HG03378 (cell line): Measurements from ENCODE around the gene PAOX.
A peak's percentile ranks its signal among the peaks of the same experiment; 100 is the strongest.
"Not testable (repeated sequence)": the region's sequence is repeated elsewhere in the genome, so short reads cannot be mapped to it uniquely, and the experiment has no call there.

Experiments
- ATAC-seq: cut with Tn5 transposase; IDR thresholded peaks from one replicate; pipeline ENCODE4 v1.9.1; 2021; ENCODE audit warnings: mild to moderate bottlenecking, moderate library complexity; ENCODE audit not compliant: unreplicated experiment

PAOX gene

GRCh38 chr10:133383551-133383950 lies 4.5 kb downstream of the PAOX start:
- ATAC-seq: no peak

DNA sequence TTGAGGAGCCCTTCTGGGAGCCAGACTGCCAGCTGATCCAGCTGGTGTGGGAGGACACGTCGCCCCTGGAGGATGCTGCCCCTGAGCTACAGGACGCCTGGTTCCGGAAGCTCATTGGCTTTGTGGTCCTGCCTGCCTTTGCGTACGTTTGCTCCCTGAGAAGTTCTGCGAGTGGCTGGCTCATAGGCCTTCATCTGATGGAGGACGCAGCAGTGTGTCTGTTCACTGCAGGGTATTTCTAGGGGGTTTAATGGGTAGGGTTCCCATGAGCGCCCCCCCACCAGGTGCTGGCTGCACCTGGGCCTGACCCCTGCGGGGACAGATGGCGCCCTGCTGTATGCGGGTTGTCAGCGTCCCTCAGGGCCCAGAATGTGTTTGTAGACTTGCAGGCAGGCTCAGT lies 5.0 kb downstream of the PAOX start:
- no peak for ATAC-seq

GRCh38 chr10:133385214-133385613 lies 6.2 kb downstream of the PAOX start:
- ATAC-seq: no peak

DNA sequence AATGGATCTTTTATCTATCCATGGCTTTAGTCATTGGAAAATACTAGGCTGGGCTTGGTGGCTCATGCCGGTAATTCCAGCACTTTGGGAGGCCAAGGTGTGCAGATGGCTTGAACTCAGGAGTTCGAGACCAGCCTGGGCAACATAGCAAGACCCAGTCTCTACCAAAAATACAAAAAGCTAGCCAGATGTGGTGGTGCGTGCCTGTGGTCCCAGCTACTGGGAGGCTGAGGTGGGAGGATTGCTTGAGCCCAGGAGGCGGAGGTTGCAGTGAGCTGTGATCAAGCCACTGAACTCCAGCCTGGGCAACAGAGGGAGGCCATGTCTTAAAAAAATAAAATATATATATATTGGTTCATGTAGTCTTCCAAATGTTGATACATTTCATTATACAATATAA lies 7.9 kb downstream of the PAOX start:
- ATAC-seq: not testable (repeated sequence)

DNA sequence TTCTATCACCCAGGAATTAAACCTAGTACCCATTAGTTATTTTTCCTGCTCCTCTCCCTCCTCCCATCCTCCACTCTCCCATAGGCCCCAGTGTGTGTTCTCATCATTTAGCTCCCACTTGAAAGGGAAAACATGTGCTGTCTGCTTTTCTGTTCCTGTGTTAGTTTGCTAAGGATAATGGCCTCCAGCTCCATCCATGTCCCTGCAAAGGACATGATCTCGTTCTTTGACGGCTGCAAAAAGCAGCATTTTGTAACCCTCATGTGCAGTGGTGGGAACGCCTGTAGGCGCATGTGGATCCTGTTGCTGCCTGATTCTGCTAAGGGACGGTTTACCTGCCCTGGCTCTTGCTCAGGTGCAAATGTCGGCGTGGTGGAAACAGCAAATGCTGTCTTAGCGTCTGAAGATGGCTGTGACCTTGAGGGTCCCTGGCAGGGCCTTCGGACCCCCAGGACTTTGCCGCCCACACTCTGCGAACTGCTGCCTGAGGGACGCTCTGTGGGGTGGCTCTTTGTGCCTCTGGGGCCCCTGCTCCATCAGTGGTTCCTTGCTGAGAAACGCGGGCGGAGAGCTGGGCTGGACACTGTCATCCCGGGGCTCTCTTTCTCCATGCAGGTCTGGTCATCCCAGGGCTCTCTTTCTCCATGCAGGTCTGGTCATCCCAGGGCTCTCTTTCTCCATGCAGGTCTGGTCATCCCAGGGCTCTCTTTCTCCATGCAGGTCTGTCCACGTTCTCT lies 9.3 kb downstream of the PAOX start:
- no peak for ATAC-seq

GRCh38 chr10:133388973-133389818 lies 10.1 kb downstream of the PAOX start:
- ATAC-seq: peak; percentile 90

DNA sequence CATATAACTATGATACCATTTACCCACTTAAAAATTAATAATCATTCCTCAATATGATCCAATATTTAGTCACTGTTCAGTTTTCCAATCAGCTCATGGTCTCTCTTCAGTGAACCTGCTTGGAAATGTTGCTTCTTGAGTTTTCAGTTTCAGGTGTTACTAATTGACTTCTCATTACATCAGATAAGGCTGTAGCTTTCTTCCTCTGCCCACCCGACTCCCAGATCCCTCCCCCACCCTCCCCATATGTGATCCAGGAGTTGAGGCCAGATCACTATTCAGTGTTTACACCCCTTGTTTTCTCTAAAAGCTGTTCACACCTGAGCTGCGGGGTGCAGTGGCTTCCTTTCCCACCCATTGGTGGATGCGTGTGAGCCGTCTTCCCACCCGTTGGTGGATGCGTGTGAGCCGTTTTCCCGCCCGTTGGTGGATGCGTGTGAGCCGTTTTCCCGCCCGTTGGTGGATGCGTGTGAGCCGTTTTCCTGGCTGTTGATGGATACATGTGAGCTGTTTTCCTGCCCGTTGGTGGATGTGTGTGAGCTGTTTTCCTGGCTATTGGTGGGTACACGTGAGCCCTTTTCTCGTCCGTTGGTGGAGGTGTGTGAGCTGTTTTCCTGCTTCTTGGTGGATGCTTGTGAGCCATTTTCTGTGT lies 11.7 kb downstream of the PAOX start:
- ATAC-seq: no peak

GRCh38 chr10:133391249-133391635 lies 12.2 kb downstream of the PAOX start:
- no peak for ATAC-seq

DNA sequence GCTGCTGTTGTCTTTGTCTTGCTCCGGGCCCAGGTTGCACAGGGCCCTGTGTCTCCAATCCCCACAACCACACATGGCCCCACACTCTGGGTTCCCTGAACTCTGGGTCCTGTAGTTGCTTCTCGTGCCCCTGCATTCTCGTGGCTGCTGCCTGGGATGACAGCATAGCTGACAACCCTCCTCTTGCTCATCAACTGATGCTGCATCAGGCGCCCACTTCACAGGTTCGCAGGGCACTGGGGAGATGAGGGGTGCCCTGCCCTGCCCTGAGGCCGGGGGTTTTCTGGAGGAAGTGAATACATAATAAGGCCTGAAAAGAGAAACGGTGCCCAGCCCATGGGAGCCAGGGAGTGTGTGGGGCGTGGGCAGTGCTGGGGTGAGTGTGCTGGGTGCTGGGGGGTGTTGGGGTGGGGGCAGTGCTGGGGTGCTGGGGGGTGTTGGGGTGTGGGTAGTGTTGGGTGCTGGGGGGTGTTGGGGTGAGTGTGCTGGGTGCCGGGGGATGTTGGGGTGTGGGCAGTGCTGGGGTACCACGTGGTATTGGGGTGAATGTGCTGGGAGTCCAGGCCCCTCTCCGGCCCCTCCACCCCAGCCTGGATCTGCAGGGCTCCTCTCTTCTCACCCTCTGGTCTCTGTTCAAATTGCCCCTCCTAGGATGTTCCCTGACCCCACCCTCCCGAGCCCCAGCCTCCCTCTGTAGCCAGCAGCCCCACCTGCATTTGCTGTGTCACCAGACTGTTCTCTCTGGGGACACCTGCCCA lies 12.9 kb downstream of the PAOX start:
- ATAC-seq: no peak

DNA sequence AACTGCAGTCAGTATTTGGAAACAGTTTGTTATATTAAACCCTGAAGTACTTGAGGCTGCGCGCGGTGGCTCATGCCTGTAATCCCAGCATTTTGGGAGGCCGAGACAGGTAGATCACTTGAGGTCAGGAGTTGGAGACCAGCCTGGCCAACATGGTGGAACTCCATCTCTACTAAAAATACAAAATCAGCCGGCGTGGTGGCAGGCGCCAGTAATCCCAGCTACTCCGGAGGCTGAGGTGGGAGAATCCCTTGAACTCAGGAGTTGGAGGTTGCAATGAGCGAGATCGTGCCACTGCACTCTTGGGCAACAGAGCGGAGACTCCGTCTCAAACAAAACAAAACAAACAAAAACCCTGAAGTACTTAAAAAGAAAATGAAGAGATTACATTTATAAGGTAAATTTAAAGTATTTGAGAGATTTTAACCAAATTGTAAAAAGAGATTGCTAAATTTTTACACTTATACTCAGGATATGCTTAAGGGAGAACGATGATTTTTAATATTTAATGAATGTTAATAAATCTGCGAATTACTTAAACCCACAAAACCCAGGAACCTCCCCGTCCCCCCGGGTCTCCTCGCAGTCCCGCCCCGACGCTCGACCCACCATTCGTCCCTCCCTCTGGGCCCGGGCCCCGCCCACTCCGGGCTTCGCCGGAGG lies 14.5 kb downstream of the PAOX start:
- no peak for ATAC-seq

GRCh38 chr10:133394064-133394663 lies 15.1 kb downstream of the PAOX start, which contains the start of gene MTG1:
MTG1 (plus strand) TSS chr10:133394157; CDS start chr10:133394221, 64 bp downstream.
- ATAC-seq: peak; percentile 44

DNA sequence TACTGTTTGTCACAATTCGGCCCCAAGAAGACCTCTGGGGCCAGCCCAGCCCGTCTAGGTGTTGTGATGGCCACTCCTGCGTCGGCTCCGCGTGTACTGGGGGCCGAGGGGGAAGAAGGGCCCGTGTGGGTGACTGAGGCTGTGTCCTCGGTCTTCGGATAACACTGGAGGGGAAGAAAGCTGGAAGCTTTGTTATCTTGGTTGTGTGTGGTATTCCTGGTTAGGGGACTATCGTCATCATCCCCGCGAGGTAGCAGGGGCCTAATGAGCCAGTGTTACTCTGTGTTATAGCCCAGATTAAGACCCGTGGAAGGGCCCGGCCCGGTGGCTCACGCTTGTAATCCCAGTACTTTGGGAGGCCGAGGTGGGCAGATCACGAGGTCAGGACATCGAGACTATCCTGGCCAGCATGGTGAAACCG lies 15.7 kb downstream of the PAOX start:
- no peak for ATAC-seq

DNA sequence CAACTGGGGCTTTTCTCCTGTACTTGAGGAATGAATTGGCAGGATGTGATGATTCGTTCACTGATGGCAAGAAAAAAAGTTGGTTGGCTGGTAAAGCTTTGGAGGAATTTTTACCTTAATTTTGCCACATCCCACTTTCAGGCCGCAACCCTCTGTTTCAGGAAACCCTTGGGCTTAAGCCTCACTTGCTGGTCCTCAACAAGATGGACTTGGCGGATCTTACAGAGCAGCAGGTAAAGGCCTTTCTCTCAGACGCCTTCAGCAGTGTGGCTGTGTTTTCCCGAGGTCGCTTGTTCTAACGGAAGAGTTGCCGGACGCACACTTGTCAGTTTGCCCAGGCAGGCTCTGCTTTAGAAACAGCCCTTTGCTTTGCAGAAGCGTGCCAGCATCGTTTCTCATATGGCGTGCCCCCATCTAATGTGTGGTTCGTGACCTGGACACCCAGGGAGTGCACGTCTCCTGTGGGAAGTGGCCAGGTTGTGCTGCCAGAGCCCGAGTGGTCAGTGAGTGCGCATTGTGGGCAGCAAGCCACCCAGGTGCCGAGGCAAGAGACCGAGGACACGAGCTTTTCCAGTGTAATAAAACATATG lies 17.1 kb downstream of the PAOX start:
- no peak for ATAC-seq

DNA sequence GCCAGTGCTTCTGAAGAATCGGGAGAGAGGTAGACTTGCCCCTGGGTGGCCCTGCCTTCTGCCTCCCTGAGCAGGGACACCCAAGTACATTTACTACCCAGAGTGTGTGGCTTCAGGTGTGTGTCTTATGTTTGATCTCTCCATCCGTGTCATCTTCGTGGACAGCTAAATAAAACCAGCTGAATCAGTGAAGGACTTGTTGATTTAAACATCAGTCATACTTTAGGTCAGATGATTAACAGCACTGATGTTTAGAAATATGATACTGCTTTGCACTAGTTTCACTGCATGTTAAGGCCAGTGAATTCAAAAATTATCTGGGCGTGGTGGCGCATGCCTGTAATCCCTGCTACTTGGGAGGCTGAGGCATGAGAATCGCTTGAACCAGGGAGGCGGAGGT lies 18.9 kb downstream of the PAOX start:
- no peak for ATAC-seq

DNA sequence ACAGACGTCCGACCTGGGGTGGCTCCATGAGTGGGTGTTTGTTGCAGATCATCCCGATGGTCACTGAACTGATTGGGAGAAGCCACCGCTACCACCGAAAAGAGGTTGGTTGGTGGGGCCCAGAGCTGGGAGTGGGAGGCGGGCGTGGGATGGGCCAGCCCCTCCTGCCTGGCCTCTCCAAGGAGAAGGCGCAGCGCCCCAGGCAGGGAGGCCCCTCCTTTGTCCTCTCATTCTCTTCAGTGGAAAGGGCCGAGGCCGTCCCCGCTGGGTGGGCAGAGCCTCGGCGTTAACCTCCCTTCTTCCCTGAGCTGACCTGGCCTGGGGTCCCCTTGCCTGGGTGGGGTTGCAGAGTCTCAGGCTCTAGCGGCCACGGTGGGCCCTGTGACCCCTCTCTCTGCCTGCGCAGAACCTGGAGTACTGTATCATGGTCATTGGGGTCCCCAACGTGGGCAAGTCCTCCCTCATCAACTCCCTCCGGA lies 20.1 kb downstream of the PAOX start:
- no peak for ATAC-seq

GRCh38 chr10:133400624-133401424 lies 21.8 kb downstream of the PAOX start:
- ATAC-seq: peak; percentile 58

GRCh38 chr10:133401500-133401899 lies 22.4 kb downstream of the PAOX start:
- no peak for ATAC-seq

DNA sequence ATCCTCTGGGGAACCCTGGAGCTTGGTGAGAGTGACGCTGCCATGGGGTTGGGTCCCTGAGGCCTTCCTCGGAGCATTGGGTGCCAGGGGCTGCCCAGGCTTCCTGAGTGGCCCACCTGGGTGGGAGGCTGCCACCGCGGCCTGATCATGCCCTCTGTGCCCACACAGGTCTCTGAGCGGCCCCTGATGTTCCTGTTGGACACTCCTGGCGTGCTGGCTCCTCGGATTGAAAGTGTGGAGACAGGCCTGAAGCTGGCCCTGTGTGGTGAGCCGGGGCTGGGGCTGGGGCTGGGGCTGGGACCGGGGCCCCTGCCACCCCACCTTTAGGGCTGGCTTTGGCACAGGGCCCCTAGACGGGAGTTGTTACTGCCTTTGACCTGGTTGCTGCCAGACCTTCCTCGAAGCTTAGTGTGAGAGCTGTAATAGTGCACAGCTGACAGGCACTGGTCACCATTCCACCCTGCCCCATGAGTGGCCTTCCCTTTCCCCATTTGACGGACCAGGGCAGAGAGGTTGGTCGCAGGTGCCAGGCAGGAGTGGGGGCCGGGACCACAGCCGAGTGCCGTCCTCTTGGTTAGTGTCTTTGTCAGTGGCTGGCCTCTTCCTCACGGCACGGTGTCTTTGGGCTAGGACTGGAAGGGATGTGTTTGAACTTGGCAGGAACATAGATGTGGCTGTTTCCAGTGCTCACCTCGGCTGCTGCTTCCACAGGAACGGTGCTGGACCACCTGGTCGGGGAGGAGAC lies 23.1 kb downstream of the PAOX start:
- no peak for ATAC-seq
